GM12801 (cell line): ENCODE measurements around the gene GPER1.

ENCODE experiments used
- TF ChIP-seq, protein P1 (sequence below): IDR thresholded peaks from one replicate; pipeline ENCODE4 v1.5.1; 2011; ENCODE audit warnings: control low read depth; ENCODE audit not compliant: insufficient read length; ENCODE audit errors: extremely low read depth

Gene GPER1

DNA sequence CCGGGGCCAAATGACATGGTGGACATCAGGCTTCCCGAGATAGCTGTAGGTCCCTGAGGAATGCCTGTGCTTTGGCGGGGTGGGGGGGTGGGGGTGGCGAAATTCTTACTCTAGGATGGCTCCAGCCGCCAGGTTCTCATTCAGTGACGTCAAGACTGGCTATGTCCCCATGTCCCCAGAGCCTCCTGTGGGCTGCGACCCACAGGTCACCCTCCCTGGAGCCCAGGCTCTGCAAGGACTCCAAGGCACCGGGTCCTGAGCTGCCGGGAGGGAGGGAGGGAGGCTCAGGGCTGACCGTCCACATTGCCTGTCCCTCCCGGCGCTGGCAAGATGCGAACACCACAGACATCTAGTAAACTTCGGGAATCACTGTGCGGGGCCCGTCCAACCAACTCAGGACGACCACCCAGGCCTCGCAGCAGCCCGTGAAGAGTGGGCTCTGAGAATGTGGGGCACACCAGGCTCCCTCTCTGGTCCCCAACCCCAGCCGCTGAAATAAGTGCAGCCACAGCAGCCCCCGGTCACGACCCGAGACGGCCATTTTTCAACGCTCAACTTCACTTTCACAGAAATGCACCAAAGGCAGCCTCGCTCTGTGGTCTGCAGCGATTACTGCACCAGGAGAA lies 31.0 kb upstream of the GPER1 start:
- TF ChIP-seq, protein P1, sequence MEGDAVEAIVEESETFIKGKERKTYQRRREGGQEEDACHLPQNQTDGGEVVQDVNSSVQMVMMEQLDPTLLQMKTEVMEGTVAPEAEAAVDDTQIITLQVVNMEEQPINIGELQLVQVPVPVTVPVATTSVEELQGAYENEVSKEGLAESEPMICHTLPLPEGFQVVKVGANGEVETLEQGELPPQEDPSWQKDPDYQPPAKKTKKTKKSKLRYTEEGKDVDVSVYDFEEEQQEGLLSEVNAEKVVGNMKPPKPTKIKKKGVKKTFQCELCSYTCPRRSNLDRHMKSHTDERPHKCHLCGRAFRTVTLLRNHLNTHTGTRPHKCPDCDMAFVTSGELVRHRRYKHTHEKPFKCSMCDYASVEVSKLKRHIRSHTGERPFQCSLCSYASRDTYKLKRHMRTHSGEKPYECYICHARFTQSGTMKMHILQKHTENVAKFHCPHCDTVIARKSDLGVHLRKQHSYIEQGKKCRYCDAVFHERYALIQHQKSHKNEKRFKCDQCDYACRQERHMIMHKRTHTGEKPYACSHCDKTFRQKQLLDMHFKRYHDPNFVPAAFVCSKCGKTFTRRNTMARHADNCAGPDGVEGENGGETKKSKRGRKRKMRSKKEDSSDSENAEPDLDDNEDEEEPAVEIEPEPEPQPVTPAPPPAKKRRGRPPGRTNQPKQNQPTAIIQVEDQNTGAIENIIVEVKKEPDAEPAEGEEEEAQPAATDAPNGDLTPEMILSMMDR: no peak

DNA sequence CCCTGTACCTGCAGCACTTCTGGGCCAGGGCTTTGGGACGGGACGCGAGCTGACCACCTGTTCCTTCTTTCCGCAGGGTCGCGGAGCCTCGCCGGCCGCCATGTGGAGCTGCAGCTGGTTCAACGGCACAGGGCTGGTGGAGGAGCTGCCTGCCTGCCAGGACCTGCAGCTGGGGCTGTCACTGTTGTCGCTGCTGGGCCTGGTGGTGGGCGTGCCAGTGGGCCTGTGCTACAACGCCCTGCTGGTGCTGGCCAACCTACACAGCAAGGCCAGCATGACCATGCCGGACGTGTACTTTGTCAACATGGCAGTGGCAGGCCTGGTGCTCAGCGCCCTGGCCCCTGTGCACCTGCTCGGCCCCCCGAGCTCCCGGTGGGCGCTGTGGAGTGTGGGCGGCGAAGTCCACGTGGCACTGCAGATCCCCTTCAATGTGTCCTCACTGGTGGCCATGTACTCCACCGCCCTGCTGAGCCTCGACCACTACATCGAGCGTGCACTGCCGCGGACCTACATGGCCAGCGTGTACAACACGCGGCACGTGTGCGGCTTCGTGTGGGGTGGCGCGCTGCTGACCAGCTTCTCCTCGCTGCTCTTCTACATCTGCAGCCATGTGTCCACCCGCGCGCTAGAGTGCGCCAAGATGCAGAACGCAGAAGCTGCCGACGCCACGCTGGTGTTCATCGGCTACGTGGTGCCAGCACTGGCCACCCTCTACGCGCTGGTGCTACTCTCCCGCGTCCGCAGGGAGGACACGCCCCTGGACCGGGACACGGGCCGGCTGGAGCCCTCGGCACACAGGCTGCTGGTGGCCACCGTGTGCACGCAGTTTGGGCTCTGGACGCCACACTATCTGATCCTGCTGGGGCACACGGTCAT lies 30.3 kb upstream of the GPER1 start:
- TF ChIP-seq, protein P1: no peak

DNA sequence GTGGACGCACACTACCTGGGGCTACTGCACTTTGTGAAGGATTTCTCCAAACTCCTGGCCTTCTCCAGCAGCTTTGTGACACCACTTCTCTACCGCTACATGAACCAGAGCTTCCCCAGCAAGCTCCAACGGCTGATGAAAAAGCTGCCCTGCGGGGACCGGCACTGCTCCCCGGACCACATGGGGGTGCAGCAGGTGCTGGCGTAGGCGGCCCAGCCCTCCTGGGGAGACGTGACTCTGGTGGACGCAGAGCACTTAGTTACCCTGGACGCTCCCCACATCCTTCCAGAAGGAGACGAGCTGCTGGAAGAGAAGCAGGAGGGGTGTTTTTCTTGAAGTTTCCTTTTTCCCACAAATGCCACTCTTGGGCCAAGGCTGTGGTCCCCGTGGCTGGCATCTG lies 29.6 kb upstream of the GPER1 start:
- TF ChIP-seq, protein P1: no peak

DNA sequence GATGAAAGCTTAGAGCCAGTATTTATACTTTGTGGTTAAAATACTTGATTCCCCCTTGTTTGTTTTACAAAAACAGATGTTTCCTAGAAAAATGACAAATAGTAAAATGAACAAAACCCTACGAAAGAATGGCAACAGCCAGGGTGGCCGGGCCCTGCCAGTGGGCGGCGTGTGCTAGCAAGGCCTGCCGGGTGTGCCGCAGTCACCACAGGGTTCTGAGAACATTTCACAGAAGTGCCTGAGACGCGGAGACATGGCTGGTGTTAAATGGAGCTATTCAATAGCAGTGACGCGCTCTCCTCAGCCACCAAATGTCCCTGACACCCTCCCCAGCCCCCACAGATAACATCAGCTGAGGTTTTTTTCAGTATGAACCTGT lies 29.1 kb upstream of the GPER1 start:
- TF ChIP-seq, protein P1: no peak

DNA sequence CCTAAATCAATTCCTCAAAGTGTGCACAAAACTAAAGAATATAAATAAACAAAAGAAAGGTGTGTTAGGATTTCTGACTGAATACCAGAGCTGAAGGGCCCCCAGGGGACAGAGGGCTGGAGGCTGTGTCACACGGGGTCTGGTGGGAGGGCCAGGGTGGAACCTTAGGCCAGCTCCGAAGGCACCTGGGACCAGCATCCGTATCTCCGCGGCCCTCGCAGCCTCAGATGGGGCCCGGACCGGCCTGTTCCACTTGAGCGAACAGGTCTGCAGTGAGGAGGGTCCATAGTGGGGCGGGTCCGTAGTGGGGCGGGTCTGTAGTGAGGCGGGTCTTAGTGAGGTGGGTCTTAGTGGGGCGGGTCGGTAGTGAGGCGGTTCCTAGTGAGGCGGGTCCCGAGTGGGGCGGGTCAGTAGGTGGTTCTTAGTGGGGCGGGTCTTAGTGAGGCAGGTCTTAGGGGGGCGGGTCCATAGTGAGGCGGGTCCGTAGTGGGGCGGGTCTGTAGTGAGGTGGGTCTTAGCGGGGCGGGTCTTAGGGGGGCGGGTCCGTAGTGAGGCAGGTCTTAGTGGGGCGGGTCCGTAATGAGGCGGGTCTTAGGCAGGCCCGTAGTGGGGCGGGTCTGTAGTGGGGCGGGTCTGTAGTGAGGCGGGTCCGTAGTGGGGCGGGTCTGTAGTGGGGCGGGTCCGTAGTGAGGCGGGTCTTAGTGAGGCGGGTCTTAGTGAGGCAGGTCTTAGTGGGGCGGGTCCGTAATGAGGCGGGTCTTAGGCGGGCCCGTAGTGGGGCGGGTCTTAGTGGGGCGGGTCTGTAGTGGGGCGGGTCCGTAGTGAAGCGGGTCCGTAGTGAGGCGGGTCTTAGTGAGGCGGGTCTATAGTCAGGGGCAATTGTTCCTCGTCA lies 28.5 kb upstream of the GPER1 start:
- TF ChIP-seq, protein P1: no peak

DNA sequence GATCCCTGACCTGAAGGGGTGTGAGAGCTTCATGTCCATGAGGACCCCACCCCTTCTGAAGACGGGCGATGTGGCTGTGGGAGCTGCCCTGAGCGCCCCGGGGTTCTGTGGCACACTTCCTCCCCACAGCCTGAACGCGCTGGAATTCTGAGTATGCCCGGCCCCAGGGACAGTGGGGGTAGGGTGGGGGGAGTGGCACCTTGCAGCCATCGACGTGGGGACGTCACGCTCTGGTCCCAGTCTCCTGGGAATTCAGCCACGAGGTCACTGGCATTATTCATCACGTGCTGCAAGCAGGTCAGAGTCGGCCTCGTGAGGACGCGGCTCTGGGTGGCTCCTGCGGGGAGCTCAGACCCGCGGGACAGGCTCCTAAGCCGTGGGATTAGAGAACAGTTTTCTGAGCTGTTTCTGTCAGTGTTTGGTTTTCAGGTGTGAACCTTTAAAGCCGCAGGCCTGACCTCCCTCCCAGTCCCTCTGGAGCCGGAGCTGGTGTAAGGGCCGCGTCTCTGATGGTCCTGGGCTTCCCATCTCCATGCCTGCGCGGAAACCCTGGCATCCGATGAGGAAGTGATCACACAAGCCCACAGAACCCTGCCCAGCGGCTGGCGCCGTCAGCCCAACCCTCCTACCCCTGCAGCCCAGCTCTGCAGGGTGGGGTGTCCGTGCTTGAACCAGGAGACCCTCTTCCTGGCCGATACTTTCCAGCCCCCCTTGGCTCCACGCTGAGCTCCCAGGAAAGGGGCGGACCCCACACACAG lies 27.4 kb upstream of the GPER1 start:
- TF ChIP-seq, protein P1: no peak
